NCI-H1105 treated with DMSO at 0.1 percent for 48 hours (cell line): ENCODE results near the gene EPB41.
"Not testable (repeated sequence)": the region's sequence is repeated elsewhere in the genome, so short reads cannot be mapped to it uniquely, and the experiment has no call there.

Experiments used
- DNase-seq: peaks from one replicate; lab custom pipeline; 2025; lab: John Stamatoyannopoulos, UW

EPB41 gene

DNA sequence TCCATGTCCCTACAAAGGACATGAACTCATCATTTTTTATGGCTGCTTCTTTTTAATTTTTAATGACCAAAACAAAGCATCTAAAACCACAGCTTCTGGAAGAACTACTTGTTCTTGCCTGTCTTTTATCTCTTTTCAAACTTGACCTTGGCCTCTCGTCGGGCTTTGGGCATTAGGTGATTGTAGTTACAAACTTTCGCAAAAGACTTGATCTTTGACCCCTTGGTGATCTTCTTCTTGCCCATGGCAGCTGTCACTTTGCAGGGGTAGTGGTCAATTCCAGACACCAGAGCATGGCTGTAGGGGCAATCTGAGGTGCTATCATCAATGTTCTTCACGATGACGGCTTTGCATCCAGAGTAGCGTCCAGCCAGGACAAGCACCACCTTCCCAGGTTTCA is 67.8 kb downstream of the EPB41 start:
- no peak for DNase-seq

DNA sequence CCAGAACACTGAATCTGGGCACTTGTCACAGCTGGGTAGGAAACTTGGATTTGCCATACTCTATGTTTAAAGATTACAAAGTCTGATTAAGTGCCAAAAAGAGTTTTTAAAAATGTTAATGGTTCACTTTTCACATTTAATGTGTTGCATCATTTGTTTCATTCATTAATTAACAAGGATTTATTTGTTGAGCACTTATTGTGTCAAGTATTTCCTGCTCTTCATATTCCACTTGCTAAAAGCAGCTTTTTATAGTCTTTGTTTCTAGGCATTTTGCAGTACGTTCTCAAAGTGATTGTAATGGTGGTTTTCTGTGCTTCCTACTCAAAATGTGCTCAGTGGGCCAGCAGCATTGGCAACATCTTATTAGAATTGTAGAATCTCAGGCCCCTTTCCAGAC is 68.7 kb downstream of the EPB41 start:
- no peak for DNase-seq

DNA sequence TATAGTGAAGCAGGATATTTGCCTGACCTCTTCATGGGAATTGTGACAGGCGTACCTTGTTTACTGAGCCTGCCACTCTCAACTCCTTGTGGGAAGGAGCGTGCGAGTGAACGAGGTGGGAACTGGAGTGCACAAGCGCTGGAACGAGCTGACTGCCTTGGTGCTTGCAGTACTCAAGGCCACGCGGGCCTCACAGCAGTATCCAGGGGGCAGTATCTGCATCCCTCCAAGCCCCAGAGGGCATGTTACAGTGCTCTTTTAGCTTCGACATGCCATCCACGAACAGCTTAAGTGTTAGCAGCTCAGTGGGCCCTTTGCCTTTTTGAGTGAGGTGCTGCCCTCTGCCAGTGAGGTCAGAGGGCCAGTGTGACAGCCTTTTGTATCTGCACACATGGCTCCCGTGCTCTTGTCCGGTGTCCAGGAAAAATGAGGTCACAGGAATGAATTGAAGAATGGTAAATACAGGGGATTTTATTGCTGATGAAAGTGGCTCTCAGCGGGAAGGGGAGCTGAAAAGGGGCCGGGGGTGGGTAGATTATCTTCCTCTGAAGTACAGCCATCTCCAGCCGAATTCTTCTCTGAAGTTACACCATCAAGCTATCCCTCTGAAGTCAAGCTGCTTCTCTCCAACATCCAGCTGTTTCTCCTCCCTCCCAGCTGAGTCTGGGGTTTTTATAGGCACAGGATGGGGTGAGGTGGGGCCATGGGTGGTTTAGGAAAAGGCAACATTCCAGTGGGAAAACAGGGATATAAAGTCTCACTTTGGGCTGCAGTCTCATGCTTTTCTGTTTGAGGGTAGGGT is 69.3 kb downstream of the EPB41 start:
- no peak for DNase-seq

DNA sequence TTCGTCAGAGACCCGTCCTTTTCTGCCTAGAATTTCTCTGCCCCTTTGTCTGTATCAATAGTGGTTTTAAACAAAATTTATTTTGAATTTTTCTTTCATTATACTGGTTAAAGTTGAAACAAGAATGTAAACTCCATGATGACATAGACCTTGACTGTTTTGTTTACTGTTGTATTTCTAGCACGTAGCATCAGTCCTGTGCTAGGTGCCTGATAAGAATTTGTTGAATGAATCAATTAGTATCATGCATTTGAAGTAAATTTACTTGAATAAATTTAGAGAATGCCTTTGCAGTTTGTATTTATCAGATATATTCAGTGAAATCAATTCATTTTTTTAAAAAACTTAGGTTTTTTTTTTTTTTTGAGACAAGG is 69.9 kb downstream of the EPB41 start:
- no peak for DNase-seq

DNA sequence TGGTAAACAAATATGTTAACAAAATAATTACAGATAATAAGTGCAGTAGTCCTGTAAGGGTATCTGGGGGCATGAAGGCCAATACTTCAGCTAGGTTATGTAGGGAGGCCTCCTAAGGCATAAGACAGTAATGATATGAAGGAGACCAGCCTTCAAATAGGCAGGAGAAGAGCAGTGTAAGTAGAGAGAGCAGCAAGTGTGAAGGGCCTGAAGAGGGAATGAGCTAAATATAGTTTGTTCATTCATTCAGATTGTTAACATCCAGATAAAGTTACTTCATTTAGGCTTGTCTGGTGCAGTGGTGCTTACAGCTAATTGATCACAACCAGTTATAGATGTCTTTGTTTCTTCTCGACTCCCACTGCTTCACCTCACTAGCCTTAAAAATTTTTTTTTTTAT is 71.1 kb downstream of the EPB41 start:
- no peak for DNase-seq

DNA sequence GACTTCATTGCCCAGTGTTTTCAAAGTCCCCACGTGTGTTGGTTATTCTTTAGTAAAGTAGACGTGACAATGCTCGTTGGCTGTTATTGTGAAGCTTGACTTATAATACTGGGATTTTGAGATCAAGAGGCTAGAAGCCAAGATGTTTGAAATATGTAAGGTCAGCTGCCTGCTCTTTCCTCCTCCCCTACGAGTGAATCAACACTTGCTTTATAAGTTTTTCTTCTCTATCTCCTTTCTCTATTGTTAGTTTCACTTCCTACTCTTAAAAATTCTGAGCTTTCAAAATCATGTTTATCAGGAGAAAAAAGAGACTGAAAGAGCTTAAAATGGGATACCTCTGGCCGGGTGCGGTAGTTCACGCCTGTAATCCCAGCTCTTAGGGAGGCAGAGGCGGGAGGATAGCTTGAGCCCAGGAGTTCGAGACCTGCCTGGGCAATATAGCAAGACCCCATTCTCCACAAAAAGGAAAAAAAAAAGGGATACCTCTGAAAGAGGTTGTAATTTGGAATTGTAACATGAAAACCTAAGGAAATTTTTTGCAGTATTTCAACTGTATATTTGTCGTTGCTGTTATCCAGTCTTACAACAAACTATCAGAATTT is 72.0 kb downstream of the EPB41 start:
- DNase-seq, result no peak

DNA sequence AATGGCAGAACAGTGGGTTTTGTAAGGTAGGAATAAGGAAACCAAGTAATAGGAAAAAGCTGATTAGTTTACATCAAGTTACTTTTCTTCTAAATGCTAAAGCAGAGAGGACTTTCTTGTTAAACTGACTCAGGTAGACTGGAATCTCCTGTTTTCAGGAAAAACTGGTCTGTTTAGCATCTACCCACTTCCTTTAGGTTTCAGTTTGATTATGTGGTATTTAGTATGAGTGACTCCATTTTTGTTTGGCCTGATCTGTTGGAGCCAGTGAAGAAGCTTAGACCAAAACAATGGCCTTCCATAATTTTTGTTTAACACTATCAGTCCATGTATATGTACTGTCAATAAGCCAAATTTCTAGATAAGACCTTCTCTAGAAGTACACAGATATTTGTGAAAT is 88.4 kb downstream of the EPB41 start:
- no peak for DNase-seq

DNA sequence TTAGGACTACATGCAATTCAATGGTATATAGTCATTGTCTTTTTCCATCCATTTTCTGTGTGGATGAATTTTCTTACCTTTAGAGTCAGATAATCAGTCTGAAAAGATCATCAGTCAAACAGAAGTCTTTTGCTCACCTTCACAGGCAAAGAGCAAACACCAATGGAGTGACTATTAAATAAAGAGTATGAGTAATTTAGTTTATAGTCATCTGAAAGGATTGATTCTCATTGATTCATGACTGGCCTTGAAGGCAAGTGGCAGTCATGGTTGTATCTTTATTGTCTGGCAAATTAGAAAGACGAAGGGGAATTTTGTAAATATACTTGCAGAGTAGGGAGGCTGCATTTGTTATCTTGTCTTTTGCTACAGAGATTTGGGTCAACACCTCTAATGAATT is 89.9 kb downstream of the EPB41 start:
- DNase-seq, result no peak

DNA sequence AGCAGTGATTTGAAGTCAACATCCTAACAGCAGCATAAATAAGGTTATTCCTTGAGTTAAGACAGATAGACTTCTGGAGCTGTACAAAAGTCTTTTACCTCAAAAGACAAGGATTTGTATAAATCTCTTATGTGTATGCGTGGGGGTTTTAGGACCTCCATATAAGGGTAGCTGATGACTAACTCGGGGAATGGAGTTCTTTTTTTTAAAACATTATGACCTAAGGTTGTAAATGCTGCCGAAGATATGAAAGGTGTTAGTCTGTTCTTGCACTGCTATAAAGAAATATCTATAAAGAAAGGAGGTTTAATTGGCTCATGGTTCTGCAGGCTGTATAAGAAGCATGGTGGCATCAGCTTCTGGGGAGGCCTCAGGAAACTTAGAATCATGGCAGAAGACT is 90.4 kb downstream of the EPB41 start:
- DNase-seq, result no peak

DNA sequence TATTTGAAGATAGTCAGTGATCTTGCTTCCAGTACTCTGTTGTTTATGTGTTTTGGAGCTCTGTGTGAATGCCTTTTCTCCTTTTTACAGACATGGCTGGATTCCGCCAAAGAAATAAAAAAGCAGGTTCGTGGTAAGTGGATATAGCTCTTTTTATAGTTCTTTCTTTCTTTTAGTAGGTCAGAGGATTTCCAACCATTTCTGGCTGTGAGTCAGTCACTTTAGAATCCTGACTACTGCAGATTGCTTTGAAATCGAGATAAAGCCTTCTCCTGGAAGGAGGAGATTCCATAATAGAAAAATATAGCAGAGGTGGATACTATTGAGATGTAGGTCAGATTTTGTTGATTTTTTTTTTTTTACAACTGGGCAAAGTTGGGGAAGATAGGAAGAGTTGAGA is 97.4 kb downstream of the EPB41 start:
- DNase-seq, result no peak

DNA sequence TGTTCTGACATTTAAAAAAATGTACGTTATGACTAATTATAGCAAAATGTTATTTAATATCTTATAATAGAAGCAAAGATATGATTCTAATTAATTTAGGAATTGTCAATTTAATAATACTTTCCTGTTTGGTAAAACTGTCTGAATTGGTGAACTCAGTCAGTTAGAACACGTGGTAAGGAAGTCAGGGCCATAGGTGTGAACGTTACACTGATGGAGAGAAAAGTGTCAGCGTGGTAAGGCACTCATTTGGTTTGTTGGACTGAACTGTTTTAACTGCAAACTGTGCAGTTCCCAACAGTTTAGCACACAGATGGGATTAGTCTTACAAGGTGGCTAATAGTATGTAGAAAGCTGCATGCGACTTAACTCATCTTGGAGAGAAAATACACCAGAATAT is 102.9 kb downstream of the EPB41 start:
- DNase-seq, result no peak

DNA sequence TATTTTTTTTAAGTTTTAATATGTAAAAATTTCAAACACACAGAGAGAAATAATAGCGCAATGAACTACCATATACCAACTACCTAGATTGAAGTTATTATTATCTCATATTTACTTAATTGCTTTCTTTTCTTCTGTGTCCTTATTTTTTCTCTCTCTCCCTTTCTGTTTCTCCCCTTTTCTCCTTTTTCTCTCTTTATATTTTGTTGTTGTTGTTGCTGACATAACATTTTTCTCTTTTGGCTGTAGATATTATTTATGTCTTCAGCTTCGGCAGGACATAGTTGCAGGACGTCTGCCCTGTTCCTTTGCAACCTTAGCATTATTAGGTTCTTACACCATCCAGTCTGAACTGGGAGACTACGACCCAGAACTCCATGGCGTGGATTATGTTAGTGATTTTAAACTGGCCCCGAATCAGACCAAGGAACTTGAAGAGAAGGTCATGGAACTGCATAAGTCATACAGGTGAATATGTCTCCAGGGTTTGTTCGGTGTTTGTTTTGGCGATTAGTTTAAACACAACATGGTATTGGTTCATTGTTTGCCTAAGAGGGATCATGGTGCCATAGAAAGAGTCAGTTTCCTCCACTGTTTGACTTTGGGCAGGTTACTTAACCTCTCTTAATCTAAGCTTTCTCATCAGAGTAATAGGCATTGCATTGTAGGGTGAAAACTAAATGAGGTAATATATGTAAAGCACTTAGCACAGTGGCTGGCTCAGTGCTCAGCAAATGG is 103.8 kb downstream of the EPB41 start:
- no peak for DNase-seq

DNA sequence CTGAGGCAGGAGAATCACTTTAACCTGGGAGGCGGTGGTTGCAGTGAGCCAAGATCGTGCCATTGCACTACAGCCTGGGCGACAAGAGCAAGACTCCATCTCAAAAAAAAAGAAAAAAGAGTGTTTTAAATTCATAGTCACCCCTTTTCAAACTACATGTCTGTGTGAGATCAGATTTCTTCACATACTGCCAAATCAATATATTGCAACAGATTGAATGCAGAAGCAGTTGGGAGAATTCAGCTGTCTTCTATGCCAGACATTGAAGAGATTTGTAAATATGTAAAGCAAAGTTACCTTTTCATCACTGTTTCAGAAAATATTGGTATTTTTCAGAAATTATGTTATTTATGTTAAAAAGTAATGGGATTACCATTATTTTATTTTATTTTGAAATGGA is 108.3 kb downstream of the EPB41 start:
- DNase-seq, result no peak

DNA sequence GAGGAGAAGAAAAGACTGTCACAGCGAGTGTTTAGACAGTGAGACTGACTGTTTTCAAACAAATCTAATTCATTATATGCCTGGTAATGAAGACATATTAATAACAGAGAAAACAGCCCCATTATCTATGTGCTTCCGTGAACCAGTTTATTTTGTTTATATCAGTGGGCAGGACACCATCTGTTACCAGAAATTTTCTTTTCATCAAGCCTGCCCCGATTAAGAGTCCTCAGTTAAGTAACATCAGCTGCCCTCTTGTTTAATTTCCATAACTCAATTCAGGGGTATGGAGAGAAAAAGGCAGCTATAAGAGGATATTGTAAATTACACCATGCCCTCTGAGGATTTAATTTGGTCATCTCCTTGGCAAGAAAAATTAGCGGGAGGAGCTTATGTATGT is 115.3 kb downstream of the EPB41 start:
- DNase-seq, result peak; percentile 59

DNA sequence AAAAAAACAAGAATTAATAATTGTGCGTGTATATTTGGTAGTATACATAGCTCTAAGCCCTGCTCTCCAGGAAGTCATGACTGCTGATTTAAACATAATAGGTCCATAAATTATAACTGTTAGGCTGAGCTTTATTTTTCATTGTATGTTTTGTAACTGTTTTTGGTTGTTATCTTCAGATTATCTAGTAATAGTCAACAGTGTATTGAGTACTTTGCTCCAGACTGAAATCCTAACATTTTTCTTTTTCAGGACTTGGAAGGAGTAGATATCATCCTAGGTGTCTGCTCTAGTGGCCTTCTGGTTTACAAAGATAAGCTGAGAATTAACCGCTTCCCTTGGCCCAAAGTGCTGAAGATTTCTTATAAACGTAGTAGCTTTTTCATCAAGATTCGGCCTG is 118.5 kb downstream of the EPB41 start:
- no peak for DNase-seq

DNA sequence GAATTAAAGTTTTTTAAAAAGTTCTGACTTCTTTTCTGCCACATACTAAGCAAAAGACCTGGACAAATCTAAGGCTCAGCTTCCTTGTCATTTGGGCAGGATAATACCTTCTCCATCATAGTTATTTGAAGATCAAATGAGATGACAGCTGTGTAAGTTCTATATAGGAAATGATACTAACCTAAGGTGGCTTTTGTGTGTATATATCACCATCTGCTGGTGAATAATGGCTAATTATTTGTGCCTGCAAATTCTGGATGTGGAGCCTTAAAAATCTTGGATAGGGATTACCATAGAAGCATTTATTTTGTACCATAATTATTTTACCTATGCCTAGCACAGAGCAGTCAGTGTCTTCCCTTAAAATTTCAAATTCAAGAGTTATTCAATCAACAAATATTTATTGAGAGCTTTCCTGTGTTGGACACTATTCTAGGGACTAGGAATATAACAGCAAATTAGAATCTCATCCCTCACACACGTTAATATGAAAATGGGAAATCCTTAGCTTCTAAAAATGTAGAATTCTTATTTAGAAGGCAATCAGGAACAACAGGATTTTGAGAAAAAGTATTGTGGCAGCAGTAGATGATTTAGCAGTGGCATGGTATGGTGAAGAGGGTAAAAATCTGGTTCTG is 119.6 kb downstream of the EPB41 start:
- peak; percentile 63 for DNase-seq

DNA sequence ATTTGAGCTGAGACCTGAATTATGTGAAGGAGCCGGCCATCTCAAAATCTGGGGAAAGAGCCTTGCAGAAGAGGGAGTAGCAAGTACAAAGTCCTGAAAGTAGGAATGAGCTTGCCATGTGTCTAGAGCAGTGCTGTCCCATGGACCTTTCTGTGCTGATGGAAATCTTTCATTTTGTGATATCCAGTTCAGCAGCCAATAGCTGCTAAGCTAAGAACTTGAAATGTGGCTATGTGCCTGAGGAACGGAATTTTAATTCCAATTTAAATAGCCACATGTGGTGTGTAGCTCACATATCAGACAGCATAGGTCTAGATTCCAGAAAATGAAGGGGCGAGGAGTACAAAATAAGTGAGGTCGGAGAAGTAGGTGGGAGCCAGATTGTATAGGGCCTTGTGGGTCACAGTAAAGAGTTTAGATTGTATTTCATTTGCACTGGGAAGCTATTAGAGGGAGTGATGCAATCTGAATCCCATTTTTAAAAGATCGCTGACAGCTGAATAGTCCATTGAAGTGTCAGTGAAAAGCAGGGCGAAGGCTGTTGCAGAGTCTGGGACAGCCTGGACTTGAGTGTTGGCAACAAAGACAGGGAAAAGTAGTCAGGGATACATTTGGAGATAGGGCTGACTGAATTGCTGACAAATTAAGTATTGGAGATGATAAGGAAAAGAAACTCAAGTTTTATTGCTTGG is 129.1 kb downstream of the EPB41 start:
- no peak for DNase-seq

DNA sequence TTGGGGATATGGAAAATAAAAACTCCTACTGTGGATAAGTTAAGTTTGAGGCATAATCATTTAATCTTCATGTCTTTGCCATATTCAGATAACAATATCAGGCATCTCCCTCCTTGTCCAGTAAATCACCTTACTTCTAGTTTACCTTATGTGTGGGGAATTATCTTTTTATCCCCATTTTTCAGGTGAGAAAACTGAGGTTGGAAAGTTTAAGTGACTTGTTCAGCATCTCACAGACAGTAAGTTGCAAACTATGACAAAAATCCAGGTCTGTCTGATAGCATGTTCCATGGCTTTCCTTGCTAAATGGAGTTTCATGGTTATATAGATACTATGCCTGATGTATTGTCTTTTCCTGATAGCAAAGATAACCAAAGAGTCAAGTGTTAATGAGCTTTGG is 129.6 kb downstream of the EPB41 start:
- DNase-seq, result no peak

DNA sequence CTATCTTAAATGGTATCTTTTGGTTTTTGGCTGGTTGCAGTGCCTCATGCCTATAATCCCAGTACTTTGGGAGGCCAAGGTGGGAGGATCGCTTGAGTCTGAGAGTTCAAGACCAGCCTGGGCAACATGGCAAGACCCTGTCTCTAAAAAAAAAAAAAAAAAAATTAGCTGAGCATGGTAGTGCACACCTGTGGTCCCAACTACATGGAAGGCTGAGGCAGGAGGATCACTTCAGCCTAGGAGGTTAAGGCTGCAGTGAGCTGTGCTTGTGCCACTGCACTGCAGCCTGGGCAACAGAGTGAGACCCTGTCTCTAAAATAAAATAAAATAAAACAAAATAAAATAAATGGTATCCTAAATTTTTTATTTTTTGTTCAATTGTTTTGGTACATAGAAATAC is 131.3 kb downstream of the EPB41 start:
- not testable (repeated sequence) for DNase-seq

DNA sequence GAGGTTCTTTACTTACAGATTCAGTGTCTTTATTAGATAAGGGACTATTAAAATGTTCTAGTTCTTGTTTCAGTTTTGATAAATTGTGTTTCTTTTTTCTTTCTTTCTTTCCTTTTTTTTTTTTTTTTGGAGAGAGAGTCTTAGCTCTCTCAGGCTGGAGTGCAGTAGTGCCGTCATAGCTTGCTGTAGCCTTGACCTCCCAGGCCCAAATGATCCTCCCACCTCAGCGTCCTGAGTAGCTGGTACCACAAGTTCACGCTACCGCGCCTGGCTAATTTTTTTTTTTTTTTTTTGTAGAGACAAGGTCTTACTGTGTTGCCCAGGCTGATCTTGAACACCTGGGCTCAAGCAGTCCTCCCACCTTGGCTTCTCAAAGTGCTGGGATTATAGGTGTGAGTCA is 132.8 kb downstream of the EPB41 start:
- DNase-seq, result no peak

DNA sequence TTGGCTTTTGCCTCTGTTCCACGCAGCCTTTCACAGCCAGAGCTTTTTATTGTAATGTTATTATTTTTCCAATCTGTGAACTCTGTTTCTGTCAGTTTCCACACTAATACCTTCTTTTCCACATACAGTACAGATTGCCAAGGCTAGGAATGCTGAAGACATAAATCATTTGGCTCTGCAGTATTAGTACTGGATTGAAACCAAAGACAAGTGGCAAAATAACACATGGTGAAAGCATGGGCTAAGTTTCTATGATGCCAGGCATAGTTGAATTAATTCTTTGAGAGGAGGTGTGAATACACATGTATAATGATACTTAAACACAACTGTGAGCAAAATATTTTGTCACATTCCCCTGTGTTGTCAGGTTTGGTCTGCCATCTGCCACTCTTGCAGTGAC is 135.8 kb downstream of the EPB41 start:
- DNase-seq, result no peak

DNA sequence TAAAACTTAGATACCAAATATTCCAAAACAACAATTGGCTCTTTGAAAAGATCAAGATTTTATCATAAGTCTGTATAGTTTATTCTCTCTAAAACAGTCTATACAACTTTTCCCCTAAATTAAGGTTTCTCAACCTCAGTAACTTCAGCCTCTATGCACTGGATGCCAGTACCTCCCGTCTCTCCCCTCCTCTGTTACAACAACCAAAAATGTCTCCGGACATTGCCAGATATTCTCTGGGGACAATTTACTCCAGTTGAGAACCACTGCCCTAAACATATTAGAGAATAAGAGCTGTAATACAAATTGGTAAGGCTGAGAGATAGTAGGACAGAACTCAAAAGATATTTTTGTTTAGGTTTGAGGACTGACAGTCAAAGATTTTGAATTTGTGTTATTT is 137.7 kb downstream of the EPB41 start:
- DNase-seq, result no peak
